GM10847 (cell line): ENCODE data around the gene PRRC1.

Experiments used
- POLR2A ChIP-seq: IDR thresholded peaks from 2 replicates; pipeline ENCODE4 v1.6.1; 2011; ENCODE audit not compliant: insufficient read length; ENCODE audit errors: extremely low read depth

PRRC1 gene

DNA sequence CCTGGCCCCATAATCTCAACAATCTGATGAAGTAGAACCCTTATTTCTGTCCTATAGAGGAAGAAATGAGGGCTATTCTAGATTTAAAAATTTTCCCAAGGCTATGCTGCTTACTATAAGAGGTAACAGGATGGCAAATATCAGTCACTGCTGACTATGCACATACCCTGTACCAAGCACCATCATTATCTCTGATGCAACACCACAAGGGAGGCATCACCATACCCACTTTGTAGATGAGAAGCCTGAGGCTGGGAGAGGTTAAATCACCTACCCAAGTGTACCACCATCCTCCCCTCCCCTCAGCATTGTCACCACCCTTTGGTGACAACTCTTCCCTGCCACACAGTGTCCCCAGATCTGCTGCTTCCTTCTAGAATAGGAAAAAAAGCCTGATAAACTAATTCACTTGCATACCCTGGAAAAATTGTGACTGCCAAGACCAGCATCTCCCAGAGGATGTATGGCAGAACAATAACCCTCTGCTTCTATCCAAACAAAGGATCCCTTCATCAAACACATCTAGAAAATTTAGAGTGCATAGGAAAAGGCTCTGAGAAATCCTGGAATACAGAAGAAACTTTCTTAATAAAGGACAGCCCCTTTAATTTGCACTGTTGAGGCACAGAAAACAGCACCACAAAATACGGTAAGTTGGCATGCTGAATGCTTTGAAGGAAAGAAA, 48.3 kb downstream of the PRRC1 start:
- TF ChIP-seq POLR2A = no peak

DNA sequence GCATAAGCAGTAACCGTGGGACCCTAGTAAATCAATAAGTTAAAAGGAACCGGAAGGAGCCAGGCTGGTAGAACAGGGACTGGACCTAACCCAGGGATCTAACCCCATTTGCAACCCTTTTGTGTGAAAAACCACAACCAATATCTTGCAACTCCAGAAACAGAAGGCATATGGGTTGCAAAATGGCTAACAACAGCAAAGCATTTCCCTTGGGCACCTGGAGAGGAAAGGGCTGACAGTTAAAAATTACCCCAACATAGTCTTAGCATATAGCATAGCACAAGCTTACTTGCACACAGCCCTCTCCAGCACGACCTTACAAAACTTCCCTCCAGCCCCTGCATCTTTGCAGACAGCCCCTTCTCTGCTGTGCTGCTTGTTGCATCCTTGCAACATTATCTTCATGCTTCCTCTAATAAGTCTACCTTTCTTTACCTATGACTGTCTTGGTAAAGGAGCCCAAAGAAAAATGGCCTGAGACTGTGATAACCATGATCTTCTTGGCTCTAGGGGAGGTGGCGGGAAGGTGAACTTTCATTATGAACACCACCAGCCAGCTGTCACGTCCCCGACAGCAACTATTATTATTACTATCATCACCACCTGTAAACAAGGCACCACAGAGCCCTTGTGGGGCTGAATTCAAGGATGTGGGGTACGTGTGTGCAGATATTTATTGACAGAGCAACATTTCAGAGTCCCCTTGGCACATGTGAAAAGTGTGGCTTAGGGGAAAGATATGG, 49.8 kb downstream of the PRRC1 start:
- TF ChIP-seq POLR2A = no peak

DNA sequence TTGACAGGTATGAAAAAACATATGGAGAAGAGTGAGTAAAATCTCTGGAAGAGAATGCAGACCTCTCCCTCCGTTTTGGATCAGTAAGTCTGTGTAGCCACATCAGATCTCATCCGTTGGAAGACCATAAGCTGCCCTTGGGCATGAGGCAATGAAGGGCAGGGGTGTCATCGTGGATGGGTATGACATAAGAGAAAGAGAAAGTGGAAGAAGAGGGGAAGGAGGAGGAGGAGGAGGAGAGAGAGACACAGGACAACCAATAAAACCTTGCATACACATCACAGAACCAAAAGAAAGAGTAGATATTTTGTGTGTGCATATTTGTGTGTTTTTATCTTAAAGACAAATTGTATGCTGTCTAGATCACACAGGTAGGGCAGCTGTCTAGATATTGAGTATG, 50.7 kb downstream of the PRRC1 start:
- no peak for TF ChIP-seq POLR2A

DNA sequence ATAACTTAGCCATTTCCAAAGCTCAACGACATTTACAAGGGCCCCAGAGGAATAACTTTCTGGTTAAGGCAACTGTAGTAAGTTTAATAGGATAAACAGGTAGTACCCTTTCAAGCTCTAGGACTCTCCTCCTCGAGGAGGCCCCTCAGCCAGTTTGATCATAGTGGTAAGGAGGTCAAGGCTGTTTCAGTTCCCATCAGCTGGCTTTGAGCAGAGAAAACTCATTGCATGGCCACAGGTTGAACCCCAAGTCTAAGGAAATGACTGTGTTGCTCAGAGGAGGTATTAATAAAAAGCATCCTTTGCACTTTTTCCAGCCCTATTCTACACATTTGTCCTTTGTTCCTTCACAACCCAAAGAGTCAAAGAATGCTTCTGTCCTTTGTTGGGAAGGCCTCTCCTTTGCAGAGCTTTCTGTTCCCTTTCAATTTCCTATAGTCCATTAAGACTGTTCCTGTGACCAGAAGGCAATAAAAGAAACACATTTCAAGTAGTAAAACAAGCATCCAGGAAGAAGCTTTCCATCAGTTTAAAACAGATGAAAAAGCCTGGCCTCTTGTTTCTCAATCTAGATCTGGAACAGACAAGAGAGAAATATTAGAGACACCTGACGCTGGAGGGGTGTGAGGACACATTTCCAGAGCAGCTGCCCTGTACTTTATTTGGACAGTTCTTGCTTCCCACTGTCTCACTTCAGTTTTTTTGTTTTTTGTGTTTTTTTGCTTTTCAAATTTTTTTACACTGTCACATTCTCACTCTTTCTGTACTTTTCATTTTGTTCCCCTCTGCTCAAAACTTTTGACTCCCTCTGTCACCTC, 54.1 kb downstream of the PRRC1 start:
- no peak for TF ChIP-seq POLR2A

DNA sequence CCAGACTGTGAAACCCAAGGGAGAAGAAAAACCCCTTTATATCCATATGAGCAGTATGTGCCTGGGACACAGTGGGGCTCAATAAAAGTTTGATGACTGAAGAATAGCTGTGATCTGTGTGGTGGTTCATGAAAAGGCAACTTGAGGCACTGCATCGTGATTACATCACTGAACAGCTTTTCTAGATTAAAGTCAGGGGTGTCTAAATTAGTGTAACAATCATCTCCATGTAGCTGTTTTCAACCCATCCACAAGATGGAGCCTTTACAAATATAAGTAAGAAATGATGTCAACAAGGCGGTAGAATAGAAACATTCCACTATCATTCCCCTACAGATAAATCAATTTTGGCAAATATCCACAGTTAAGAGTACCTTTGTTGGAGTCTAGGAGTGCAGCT, 55.5 kb downstream of the PRRC1 start:
- no peak for TF ChIP-seq POLR2A

DNA sequence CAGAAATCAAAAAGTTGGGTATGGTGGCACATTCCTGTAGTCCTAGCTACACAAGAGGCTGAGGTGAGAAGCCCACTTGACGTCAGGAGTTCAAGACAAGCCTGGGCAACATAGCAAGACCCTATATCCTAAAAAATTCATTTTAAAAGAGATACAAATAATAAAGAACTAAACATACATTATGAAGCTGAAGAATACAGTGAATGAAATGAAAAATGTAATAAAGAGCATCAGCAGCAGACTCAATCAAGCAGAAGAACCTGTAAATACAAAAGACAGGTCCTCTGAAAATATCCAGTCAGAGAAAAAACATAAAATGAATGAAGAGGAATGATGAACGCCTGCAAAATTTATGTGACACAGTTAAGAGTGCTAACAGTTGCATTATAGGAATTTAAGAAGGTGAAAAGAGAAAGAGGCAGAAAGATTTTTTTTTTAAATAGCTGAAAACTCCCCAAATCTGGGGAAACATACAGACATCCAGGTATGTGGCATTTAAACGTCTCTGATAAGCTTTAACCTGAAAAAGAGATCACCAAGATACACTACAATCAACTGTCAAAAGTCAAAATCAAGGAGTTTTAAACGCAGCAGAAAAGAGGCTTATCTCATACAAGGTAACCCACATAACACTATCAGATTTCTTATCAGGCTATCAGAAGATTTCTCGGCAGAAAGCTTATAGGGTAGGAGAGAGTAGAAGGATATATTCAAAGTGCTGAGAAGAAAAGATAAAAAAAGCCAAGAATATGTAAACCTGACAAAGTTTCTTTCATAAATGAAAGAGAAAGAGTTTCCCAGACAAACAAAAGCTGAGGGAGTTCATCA, 57.6 kb downstream of the PRRC1 start:
- no peak for TF ChIP-seq POLR2A

DNA sequence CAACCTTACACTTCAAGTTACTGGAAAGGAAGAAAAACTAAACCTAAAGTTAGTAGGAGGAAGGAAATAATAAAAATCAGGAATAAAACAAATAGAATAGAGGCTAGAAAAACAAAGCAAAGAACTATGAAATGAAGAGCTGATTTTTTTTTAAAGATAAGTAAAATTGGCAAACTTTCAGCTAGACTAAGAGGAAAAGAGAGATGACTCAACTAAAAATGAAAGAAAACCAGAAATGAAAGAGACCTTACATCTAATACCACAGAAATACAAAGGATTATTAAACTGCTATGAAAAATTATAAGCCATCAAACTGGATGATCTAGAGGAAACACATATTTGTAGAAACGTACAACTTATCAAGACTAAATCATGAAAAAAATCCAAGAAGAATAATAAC, 60.0 kb downstream of the PRRC1 start:
- TF ChIP-seq POLR2A = no peak

DNA sequence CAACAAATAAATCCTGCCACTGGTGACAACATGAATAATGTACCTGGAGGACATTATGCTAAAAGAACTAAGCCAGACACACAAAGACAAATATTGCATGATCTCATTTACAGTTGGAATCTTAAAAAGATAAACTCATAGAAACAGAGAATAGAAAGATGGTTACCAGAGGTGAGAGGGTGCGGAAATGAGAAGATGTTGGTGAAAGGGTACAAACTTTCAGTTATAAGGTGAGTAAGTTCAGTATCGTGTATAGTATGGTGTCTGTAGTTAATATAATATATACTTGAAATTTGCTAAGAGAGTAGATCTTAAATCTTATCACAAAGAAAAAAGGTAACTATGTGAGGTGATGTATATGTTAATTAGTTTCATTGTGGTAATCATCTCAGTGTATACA, 63.3 kb downstream of the PRRC1 start:
- no peak for TF ChIP-seq POLR2A

DNA sequence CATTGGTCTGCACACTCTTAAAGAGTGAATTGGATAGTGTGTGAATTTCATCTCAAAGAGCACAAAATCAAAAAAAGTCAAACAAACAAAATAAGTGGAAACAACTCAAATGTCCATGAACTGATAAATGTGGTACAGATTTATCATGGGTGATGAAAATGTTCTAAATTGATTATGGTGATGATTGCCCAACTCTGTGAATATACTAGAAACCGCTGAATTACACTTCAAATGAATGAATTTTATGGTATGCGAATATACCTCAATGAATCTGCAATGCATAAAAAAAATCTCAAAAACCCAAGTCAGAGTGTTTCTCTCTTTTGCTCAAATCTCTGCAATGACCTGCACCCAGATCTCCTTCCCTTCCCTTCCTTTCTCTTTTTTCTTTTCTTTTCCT, 64.0 kb downstream of the PRRC1 start:
- no peak for TF ChIP-seq POLR2A

DNA sequence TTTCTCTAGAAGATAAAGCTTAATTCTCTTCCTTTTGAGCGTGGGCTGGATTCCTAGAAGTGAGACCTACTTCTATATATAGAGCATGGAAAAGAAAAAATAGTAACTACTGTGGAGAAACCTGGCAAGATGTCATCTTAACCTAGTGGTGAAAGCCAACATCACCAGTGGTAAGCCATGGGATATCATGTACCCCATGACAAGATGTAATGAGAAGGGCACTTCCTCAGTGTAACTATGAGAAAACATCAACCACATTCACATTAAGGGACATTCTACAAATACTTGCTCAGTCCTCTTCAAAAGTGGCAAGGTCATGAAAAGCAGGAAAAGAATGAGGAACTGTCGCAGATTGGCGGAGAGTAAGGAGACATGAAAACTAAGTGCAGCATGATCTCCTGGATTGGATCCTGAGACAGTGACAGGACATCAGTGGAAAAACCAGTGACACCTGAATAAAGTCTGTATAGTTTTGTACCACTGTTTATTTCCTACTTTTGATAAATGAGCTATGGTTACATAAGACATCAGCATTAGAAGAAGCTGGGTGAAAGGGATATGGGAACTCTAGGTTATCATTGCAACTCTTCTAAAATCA, 65.4 kb downstream of the PRRC1 start:
- no peak for TF ChIP-seq POLR2A

DNA sequence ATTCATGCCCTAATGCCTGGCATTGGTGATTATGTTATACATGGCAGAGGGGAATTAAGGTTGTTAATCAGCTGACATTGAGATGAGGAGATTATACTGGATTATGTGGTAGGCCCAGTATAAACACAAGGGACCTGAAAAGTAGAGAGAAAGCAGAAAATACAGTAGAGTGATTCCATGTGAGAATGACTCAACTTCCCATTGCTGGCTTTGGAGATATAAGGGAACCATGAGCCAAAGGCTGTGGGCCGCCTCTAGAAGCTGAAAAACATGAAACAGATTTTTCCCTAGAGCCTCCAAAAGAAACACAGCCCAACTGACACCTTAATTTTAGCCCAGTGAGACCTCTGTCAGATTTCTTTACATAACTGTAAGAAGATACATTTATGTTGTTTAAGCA, 66.4 kb downstream of the PRRC1 start:
- no peak for TF ChIP-seq POLR2A

DNA sequence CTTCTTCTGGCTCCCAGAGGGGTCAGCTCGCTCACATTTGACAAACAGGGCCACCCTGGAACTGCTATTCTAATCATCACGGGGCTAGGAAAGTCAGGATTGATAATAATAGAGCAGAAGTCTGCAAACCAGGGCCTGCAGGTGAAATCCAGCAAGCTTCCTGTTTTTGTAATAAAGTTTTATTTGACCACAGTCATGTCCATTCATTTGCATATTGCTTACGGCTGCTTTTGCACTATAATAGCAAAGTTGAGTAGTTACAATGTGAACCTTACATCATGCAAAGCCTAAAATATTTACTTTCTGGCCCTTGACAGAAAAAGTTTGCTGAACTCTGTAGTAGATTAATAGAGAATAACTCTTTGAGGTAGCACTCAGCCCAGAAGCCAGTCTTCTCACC, 68.2 kb downstream of the PRRC1 start:
- no peak for TF ChIP-seq POLR2A

DNA sequence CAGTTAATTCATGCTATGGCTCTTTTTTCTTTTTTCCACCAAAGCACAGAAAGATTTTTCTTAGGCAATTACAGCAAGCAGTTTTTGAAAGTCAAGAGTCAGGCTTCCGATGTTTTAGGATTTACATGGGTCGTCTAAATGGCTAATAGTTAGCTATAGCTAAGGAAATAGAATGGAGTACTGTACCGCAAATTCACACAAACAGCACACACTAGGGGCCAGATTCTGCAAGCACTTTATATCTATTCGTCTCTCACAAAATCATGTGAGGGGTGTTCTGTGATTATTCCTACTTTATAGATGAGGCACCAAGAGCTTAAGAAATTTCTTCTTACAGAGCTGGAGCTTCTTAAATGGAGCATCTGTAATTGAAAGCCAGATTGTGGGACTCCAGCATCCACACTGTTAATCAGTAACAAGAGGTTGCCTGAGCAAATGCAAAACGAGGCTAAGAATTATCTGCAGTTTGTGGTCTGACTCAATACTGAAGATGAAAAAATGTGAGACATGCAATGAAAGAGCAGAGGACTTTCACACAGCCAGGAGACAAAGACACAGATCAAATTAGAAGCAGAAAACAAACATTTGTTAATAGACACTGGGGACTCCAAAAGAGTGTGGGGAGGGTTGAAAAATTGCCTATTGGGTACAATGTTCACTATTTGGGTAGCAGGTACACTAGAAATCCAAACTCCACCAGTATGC, 68.8 kb downstream of the PRRC1 start:
- TF ChIP-seq POLR2A = no peak

DNA sequence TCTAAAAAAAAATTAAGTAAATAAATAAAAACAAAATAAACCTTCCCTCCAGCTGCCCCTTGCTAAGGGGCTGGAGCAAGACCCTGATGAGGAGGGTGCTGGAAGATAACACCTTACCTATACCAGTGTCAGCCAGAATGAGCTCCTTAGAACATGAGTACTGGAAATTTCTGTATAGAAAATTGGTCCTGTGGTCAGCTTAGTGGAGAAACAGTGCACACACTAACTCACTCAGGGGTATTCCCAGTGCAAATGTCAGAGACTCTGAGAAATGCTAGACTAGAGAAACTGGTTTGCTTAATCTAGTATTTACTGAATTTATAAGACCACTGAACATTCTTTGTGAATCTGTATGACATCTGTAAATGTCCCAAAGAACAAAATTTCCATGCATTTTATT, 69.4 kb downstream of the PRRC1 start:
- TF ChIP-seq POLR2A = no peak
